ENCODE data around the gene PDLIM3.

DNA sequence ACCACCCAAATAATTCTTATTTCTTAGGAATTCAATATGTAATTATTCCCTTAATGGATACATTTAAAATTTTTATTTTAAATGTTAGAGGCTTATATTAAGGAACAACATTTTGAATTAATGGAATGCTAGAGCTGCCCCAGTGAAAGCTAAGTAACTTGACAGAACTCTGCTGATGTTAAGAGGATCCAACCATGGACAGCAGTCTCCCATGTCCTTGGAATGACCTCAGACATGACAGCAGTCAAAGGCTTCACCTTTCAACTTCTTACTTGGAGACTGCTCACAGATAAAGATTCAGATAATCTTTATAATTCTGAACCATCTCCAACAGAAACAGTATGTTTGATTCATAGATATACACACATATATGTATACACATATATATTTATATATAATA lies 17.2 kb downstream of the PDLIM3 start:
- TF ChIP-seq FOXM1 (IDR thresholded peaks at IDR 0.05; ENCODE audit: borderline replicate concordance, low read depth) (no peak), CEBPB (IDR thresholded peaks at IDR 0.05) (no peak), RAD21 (IDR thresholded peaks at IDR 0.05; ENCODE audit: low read depth) (no peak), NFIC (IDR thresholded peaks at IDR 0.05) (no peak), EP300 (IDR thresholded peaks at IDR 0.05; ENCODE audit: borderline replicate concordance) (no peak), TAF1 (IDR thresholded peaks at IDR 0.05; ENCODE audit: low read depth) (no peak), CREB1 (IDR thresholded peaks at IDR 0.05; ENCODE audit: low read depth) (no peak), YY1 (IDR thresholded peaks at IDR 0.05; ENCODE audit: low read depth) (no peak), EGR1 (IDR thresholded peaks at IDR 0.05) (no peak)
- TF ChIP-seq, protein P1, sequence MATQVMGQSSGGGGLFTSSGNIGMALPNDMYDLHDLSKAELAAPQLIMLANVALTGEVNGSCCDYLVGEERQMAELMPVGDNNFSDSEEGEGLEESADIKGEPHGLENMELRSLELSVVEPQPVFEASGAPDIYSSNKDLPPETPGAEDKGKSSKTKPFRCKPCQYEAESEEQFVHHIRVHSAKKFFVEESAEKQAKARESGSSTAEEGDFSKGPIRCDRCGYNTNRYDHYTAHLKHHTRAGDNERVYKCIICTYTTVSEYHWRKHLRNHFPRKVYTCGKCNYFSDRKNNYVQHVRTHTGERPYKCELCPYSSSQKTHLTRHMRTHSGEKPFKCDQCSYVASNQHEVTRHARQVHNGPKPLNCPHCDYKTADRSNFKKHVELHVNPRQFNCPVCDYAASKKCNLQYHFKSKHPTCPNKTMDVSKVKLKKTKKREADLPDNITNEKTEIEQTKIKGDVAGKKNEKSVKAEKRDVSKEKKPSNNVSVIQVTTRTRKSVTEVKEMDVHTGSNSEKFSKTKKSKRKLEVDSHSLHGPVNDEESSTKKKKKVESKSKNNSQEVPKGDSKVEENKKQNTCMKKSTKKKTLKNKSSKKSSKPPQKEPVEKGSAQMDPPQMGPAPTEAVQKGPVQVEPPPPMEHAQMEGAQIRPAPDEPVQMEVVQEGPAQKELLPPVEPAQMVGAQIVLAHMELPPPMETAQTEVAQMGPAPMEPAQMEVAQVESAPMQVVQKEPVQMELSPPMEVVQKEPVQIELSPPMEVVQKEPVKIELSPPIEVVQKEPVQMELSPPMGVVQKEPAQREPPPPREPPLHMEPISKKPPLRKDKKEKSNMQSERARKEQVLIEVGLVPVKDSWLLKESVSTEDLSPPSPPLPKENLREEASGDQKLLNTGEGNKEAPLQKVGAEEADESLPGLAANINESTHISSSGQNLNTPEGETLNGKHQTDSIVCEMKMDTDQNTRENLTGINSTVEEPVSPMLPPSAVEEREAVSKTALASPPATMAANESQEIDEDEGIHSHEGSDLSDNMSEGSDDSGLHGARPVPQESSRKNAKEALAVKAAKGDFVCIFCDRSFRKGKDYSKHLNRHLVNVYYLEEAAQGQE (IDR thresholded peaks at IDR 0.05; ENCODE audit: low read depth): peak; percentile 62
- TF ChIP-seq, protein P2, sequence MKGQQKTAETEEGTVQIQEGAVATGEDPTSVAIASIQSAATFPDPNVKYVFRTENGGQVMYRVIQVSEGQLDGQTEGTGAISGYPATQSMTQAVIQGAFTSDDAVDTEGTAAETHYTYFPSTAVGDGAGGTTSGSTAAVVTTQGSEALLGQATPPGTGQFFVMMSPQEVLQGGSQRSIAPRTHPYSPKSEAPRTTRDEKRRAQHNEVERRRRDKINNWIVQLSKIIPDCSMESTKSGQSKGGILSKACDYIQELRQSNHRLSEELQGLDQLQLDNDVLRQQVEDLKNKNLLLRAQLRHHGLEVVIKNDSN (IDR thresholded peaks at IDR 0.05): no peak
- TF ChIP-seq, protein P3, sequence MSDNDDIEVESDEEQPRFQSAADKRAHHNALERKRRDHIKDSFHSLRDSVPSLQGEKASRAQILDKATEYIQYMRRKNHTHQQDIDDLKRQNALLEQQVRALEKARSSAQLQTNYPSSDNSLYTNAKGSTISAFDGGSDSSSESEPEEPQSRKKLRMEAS (IDR thresholded peaks at IDR 0.05): no peak
